ENCODE results near the gene MCM3AP.

MCM3AP gene

GRCh38 chr21:46207006-46207919 is 78.1 kb downstream of the MCM3AP start:
- in situ Hi-C loops (cut with HindIII; ENCODE audit: low pct_ligation_motif_present, low sequenced_read_pairs) = no loop called here
- peaks cover 64% of the 10 kb centered on the region for H3K36me3 ChIP-seq (replicated peaks)
- no peak for DNase-seq
- H3K27ac ChIP-seq = no peak overlapping the region
- H3K27me3 ChIP-seq (replicated peaks) = no peaks in the 10 kb centered on the region
- H3K4me3 ChIP-seq (ENCODE audit: low read depth, low read length) = no peak overlapping the region
- TF ChIP-seq CTCF (IDR thresholded peaks at IDR 0.05; ENCODE audit: low read depth, low read length, missing control alignments) = no peak

- no peak overlapping the region for H3K4me3 ChIP-seq (ENCODE audit: low read depth, low read length)
- DNase-seq = no peak
- no peak for TF ChIP-seq CTCF (IDR thresholded peaks at IDR 0.05; ENCODE audit: low read depth, low read length, missing control alignments)
- H3K27ac ChIP-seq = no peak overlapping the region
- in situ Hi-C loops (cut with HindIII; ENCODE audit: low pct_ligation_motif_present, low sequenced_read_pairs) = no loop called here
- peaks cover 57% of the 10 kb centered on the region for H3K36me3 ChIP-seq (replicated peaks)
- no peaks in the 10 kb centered on the region for H3K27me3 ChIP-seq (replicated peaks)
These were observed 79.0 kb downstream of the MCM3AP start for GRCh38 chr21:46206163-46207005.

- Histone ChIP-seq H3K27ac (no peak overlapping the region), H3K36me3 (replicated peaks) (peaks cover 54% of the 10 kb centered on the region), H3K27me3 (replicated peaks) (no peaks in the 10 kb centered on the region), H3K4me3 (ENCODE audit: low read depth, low read length) (no peak overlapping the region)
- TF ChIP-seq CTCF (IDR thresholded peaks at IDR 0.05; ENCODE audit: low read depth, low read length, missing control alignments) = no peak
- no peak for DNase-seq
- in situ Hi-C loops (cut with HindIII; ENCODE audit: low pct_ligation_motif_present, low sequenced_read_pairs) = no loop called here
These were observed 79.6 kb downstream of the MCM3AP start for GRCh38 chr21:46205766-46206162.

GRCh38 chr21:46205166-46205565 is 80.2 kb downstream of the MCM3AP start:
- Histone ChIP-seq H3K36me3 (replicated peaks) (peaks cover 50% of the 10 kb centered on the region), H3K27me3 (replicated peaks) (no peaks in the 10 kb centered on the region), H3K4me3 (ENCODE audit: low read depth, low read length) (no peak overlapping the region), H3K27ac (no peak overlapping the region)
- no peak for TF ChIP-seq CTCF (IDR thresholded peaks at IDR 0.05; ENCODE audit: low read depth, low read length, missing control alignments)
- DNase-seq = no peak
- in situ Hi-C loops (cut with HindIII; ENCODE audit: low pct_ligation_motif_present, low sequenced_read_pairs) = no loop called here

- TF ChIP-seq CTCF (IDR thresholded peaks at IDR 0.05; ENCODE audit: low read depth, low read length, missing control alignments) = no peak
- H3K4me3 ChIP-seq (ENCODE audit: low read depth, low read length) = no peak overlapping the region
- H3K27ac ChIP-seq = no peak overlapping the region
- no peak for DNase-seq
- no peaks in the 10 kb centered on the region for H3K27me3 ChIP-seq (replicated peaks)
- in situ Hi-C loops (cut with HindIII; ENCODE audit: low pct_ligation_motif_present, low sequenced_read_pairs) = no loop called here
- H3K36me3 ChIP-seq (replicated peaks) = peaks cover 46% of the 10 kb centered on the region
These were observed 82.2 kb downstream of the MCM3AP start for GRCh38 chr21:46203203-46203600.
